WTC11 (cell line): ENCODE results near the gene NECAB2. TPM values are rescaled to one million over a fixed set of nuclear protein-coding genes. Genes with fewer than 3 reads are reported as not detected.

Source experiments
- ATAC-seq: fragments of 200-7000 bp; cut with Tn5 transposase; 2 replicates; pipeline ENCODE4 v1.10.0; 2021; ENCODE audit warnings: mild to moderate bottlenecking, moderate library complexity
- CTCF ChIA-PET: fragments of 300-600 bp; sonication (Branson Sonifier 250); formaldehyde crosslinking; loops from one replicate; lab custom pipeline; 2021; ENCODE audit warnings: antibody characterized with exemption; lab: Charles Lee
- POLR2A ChIA-PET: fragments of 350-600 bp; sonication (Branson Sonifier 250); formaldehyde crosslinking; loops from one replicate; lab custom pipeline; 2021; ENCODE audit warnings: antibody characterized with exemption; lab: Charles Lee
- DNase-seq: peaks from one replicate; pipeline ENCODE4 v3.0.0; 2021; ENCODE audit warnings: low spot score
- H3K27ac Mint-ChIP-seq: 2 replicates; pipeline ENCODE4 v1.8.0; 2021; ENCODE audit warnings: mixed read lengths
- H3K27me3 Mint-ChIP-seq: 2 replicates; pipeline ENCODE4 v1.8.0; 2021; ENCODE audit warnings: low read depth, mild to moderate bottlenecking, moderate library complexity, mixed read lengths
- H3K36me3 Mint-ChIP-seq: 2 replicates; pipeline ENCODE4 v1.8.0; 2021; ENCODE audit warnings: mixed read lengths
- H3K4me1 Mint-ChIP-seq: 2 replicates; pipeline ENCODE4 v1.8.0; 2022; ENCODE audit warnings: mixed read lengths
- H3K4me3 Mint-ChIP-seq: 2 replicates; pipeline ENCODE4 v1.8.0; 2021; ENCODE audit warnings: mild to moderate bottlenecking, moderate library complexity, mixed read lengths
- H3K9me3 Mint-ChIP-seq: 2 replicates; pipeline ENCODE4 v1.8.0; 2021; ENCODE audit warnings: mixed read lengths
- AFF4 ChIP-seq: sonication (generic); formaldehyde crosslinking; IDR thresholded peaks from 2 replicates; pipeline ENCODE4 v1.8.1; 2023; ENCODE audit warnings: mild to moderate bottlenecking, missing genetic modification reagents, borderline replicate concordance
- CREB1 ChIP-seq: sonication (generic); formaldehyde crosslinking; IDR thresholded peaks from 2 replicates; pipeline ENCODE4 v1.8.0; 2023; ENCODE audit warnings: mild to moderate bottlenecking, missing genetic modification reagents
- CREM ChIP-seq: sonication (generic); formaldehyde crosslinking; IDR thresholded peaks from 2 replicates; pipeline ENCODE4 v1.8.1; 2022; ENCODE audit warnings: mild to moderate bottlenecking, missing genetic modification reagents, moderate library complexity
- ELF4 ChIP-seq: sonication (generic); formaldehyde crosslinking; IDR thresholded peaks from 2 replicates; pipeline ENCODE4 v1.8.1; 2022; ENCODE audit warnings: low read depth, mild to moderate bottlenecking, moderate library complexity, missing genetic modification reagents
- EMX1 ChIP-seq: fragments of 250-450 bp; sonication (Bioruptor Pico); IDR thresholded peaks from 2 replicates; pipeline ENCODE4 v1.8.0; 2021; ENCODE audit warnings: mild to moderate bottlenecking
- FOXP4 ChIP-seq: sonication (generic); formaldehyde crosslinking; IDR thresholded peaks from 2 replicates; pipeline ENCODE4 v1.8.0; 2022; ENCODE audit warnings: mild to moderate bottlenecking, missing genetic modification reagents
- NFATC4 ChIP-seq: fragments of 250-450 bp; sonication (Bioruptor Pico); IDR thresholded peaks from 2 replicates; pipeline ENCODE4 v1.9.0; 2021; ENCODE audit warnings: mild to moderate bottlenecking
- OVOL2 ChIP-seq: fragments of 250-450 bp; sonication (Bioruptor Pico); IDR thresholded peaks from 2 replicates; pipeline ENCODE4 v1.9.0; 2021; ENCODE audit warnings: mild to moderate bottlenecking, borderline replicate concordance
- PRRX2 ChIP-seq: fragments of 250-450 bp; sonication (Bioruptor Pico); IDR thresholded peaks from 2 replicates; pipeline ENCODE4 v1.8.0; 2021; ENCODE audit warnings: mild to moderate bottlenecking
- USF2 ChIP-seq: sonication (generic); formaldehyde crosslinking; IDR thresholded peaks from 2 replicates; pipeline ENCODE4 v1.8.1; 2023; ENCODE audit warnings: mild to moderate bottlenecking, missing genetic modification reagents, moderate library complexity
- ZNF232 ChIP-seq: sonication (generic); formaldehyde crosslinking; IDR thresholded peaks from 2 replicates; pipeline ENCODE4 v1.8.0; 2022; ENCODE audit warnings: mild to moderate bottlenecking, missing genetic modification reagents
- ZNF671 ChIP-seq: fragments of 250-450 bp; sonication (Bioruptor Pico); IDR thresholded peaks from 2 replicates; pipeline ENCODE4 v1.8.0; 2021; ENCODE audit warnings: mild to moderate bottlenecking
- total RNA-seq: library from RNA; stranded (reverse); gene quantifications from 3 replicates; pipeline ENCODE4 v1.2.3, GENCODE V29; 2021
- TF ChIP-seq, protein P1 (sequence below): fragments of 250-450 bp; sonication (Bioruptor Pico); conservative IDR thresholded peaks from 2 replicates; pipeline ENCODE4 v1.9.0; 2021; ENCODE audit warnings: mild to moderate bottlenecking

The NECAB2 gene
- total RNA-seq, 1 experiment from 2014 or later: 2.9 TPM

DNA sequence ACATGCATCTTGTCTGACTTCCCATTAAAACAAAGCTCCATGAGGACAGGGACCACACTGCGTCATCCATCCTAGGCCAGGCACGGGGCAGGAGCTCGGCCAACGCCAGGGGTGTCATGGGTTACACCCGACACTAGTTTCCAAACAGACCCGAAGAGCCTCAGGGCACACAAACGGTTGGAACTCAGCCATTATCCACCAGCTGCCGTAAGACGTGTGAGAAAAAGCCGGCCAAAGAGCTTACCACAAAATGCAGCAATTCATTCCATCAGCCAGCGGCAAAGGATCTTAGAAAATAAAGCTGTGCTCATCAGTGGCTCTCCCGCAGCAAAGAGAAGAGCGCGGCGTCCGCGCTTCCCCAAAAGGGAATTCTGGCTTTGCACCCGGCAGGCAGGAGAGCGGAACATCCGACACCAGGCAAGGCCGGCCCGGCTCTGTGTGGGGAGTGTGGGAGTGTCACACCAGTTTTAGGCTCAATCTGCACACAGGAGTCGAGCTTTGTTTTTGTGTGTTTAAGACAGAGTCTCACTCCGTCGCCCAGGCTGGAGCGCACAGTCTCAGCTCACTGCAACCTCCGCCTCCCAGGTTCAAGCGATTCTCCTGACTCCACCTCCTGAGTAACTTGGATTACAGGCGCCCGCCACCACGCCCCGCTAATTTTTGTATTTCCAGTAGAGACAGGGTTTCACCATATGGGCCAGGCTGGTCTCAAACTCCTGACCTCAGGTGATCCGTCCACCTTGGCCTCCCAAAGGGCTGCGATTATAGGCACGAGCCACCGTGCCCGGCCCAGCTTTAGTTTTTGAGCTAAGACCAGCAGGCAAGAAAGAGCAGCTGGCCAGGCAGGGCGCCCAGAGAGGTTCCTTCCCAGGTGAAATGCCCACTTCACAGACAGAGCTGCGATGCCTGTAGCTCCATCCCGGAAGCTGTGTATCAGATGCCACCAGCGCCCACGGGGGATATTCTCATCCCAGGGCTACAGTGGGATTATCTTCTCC, 73.1 kb downstream of the NECAB2 start (continued):
- no peak for TF ChIP-seq FOXP4

DNA sequence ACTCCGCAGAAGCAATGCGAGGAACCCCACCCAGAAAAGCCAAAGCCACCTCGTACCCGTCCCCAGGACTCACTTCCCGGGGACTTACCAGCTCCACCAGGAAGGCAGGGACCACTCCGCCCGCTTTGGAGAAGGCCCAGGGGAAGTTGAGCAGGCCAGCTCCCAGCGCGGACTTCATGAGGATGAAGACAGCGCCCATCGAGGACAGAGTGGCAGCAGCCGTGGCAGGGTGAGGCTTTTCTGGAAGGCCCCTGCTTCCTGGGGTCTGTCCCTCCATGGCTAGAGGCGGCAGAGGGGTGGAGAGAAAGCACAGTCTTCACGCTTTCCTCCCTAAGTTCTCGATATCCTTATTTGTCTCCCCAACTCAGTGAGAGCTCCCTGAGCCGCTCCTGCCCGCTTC, 73.8 kb downstream of the NECAB2 start:
- POLR2A ChIA-PET: no interaction called here
- Mint-ChIP-seq H3K27ac (no peak overlapping the region), H3K27me3 (no peaks in the 10 kb centered on the region), H3K4me3 (no peak overlapping the region), H3K36me3 (no peaks in the 10 kb centered on the region), H3K4me1 (peaks cover 17% of the 10 kb centered on the region), H3K9me3 (no peaks in the 10 kb centered on the region)
- TF ChIP-seq, protein P1, sequence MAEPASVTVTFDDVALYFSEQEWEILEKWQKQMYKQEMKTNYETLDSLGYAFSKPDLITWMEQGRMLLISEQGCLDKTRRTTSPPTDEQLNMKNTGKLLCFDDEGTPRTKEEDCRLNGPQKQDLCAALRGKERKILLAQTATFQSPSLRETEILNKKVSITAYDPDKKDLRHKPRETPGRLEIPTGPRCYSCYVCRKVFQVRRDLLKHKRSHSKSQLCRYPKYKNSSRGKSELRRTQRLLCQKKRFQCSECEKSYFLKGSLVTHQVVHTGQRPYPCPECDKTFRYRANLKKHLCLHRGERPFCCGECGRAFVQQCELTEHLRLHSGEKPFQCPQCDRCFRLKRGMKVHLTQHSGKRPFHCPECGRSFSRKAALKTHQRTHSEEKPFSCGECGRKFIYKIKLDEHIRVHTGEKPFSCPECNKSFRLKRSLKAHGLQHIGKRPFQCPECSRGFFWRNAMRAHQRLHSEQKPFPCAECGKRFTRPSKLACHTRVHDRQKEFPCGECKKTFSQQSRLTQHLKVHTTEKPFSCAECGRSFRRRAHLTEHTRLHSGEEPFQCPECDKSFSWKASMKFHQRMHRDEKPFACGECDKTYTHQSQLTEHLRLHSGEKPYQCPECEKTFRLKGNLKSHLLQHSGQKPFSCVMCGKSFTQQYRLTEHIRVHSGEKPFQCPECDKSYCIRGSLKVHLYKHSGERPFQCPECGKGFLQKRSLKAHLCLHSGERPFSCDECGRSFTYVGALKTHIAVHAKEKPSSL (CRISPR knock-in tag): no peak
- no peak for TF ChIP-seq PRRX2 (CRISPR knock-in tag)
- TF ChIP-seq CREB1 (CRISPR knock-in tag): no peak
- TF ChIP-seq ZNF232 (CRISPR knock-in tag): no peak
- TF ChIP-seq CREM (CRISPR knock-in tag): no peak
- no peak for TF ChIP-seq NFATC4 (CRISPR knock-in tag)
- no peak for TF ChIP-seq EMX1 (CRISPR knock-in tag)
- TF ChIP-seq ZNF671 (CRISPR knock-in tag): no peak
- no peak for TF ChIP-seq ELF4 (CRISPR knock-in tag)
- no peak for TF ChIP-seq OVOL2 (CRISPR knock-in tag)
- TF ChIP-seq USF2: no peak
- TF ChIP-seq AFF4 (CRISPR knock-in tag): no peak
- CTCF ChIA-PET: interaction anchor here (1.0 to 10.2 kb wide), 11 partner anchors 10 to 145 kb away, joined by 3 to 131 read pairs (median 7); partner anchors contain the start of gene TAF1C
- DNase-seq: no peak
- ATAC-seq: no peak
